GM13977 (cell line): ENCODE data around the gene FBXO11.

Experiments
- DNase-seq: peaks from one replicate; pipeline ENCODE4 v3.0.0; 2012; ENCODE audit warnings: low spot score
- CTCF ChIP-seq: IDR thresholded peaks from 2 replicates; pipeline ENCODE4 v1.5.1; 2012; ENCODE audit warnings: mild to moderate bottlenecking, control low read depth; ENCODE audit not compliant: insufficient read depth; ENCODE audit errors: extremely low read depth, missing control alignments
- in situ Hi-C: fragments of 300-500 bp; cut with MboI; formaldehyde crosslinking; loops from one replicate; pipeline ENCODE4 v1.12.0; 2022; ENCODE audit warnings: low sequenced_read_pairs, low pct_unique_long_range_greater_than_20kb, mixed read lengths, inconsistent platforms; ENCODE audit not compliant: unreplicated experiment

The FBXO11 gene

GRCh38 chr2:47803363-47803762 lies 102.9 kb downstream of the FBXO11 start:
- in situ Hi-C loops: no loop called here
- no peak for TF ChIP-seq CTCF
- DNase-seq: no peak

GRCh38 chr2:47801118-47801517 lies 105.2 kb downstream of the FBXO11 start:
- TF ChIP-seq CTCF: no peak
- in situ Hi-C loops: no loop called here
- no peak for DNase-seq

- in situ Hi-C loops: no loop called here
- TF ChIP-seq CTCF: no peak
- no peak for DNase-seq
These were observed 107.2 kb downstream of the FBXO11 start for GRCh38 chr2:47799031-47799609.

- no peak for TF ChIP-seq CTCF
- no peak for DNase-seq
- in situ Hi-C loops: no loop called here
These were observed 107.7 kb downstream of the FBXO11 start for GRCh38 chr2:47798631-47799030.

DNA sequence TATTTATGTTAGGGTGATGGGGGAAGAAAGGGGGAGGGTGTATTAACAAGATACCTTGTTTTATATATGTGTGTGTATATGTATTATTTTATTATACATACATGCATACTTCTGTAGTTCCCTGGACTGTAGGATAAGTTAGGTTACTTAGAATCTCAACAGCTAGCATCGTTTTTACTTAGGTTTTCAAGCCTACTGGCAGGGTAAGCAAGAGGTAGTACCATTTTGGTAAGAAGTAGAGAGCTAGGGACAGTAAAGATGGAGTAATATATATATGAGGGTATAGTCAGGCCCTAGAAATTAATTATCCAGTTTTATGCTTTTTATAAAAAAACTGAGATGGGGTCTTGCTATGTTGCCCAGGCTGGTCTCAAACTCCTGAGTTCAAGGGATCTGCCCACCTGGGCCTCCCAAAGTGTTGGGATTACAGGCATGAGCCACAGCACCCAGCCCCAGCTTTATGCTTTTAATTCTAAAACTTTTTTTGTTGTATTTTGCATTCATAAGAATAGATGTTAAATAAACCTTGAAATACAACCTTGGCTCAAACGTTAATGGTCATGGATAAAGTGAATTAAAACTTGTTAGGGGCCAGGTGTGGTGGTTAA lies 110.1 kb downstream of the FBXO11 start:
- no peak for DNase-seq
- TF ChIP-seq CTCF: no peak
- in situ Hi-C loops: no loop called here

DNA sequence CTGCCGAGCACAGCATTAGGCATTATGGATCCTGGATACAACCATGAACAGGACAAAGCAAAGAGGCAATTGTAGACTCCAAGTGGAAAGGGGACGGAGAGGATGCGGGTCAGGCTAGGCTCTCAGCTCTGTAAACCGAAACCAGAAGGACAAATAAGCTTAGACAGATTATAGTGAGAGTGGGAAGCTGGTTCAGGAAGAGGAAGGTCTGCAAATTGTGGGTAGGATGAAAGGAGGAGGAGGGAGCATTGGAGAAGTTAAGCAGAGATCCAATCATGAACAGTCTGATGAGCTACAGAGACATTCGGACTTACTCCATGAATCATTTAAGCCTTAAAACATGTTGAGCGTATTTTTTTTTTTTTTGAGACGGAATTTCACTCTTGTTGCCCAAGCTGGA lies 120.3 kb downstream of the FBXO11 start:
- TF ChIP-seq CTCF: no peak
- in situ Hi-C loops: no loop called here
- DNase-seq: no peak
